Suppressor macrophage (primary cell): ENCODE data around the gene NIPBL.
"Not testable (repeated sequence)": the region's sequence is repeated elsewhere in the genome, so short reads cannot be mapped to it uniquely, and the experiment has no call there.

Experiments used
- DNase-seq, 4 experiments: peaks; one replicate each; pipeline ENCODE4 v3.0.0-alpha.2; 2020 to 2022

The NIPBL gene

DNA sequence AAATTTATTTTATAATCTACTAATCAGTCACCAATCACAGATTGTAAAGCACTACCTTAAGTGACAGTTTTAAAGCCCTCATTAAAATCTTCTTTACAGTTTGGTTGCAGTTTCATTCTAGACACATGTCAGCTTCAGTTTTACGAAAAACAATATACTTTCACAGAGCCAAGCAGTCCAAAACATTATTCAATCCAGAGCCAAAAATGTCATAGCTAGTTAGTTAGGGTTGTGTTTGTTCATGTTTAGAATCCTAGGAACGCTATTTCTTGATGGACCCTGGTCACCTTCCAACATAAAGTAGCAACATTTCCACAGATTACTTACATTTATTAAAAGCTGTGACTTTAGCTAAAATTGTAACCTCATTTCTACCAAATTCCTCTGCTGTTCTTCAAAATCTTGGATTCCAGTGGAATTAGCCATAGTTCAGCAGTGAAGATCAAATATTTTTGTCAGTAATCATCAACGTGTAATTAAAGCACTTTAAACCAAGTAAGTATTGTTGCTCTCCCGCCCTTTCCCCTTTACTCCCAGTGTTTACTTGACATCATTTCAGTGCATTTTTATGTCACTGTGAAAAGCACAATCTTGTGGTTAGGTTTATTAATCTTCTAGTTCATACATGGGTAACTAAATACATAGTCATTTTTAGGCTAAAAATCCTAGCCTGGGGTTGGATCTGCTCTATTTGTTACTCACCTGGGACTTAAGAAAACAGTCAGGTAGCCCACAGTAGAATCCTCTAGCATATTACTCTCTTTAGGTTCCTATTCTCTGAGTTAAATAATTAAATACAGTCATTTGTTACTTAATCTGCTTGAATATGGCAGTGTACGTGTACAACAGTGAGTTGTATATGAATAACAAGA is 74.3 kb downstream of the NIPBL start:
- no peak for DNase-seq

DNA sequence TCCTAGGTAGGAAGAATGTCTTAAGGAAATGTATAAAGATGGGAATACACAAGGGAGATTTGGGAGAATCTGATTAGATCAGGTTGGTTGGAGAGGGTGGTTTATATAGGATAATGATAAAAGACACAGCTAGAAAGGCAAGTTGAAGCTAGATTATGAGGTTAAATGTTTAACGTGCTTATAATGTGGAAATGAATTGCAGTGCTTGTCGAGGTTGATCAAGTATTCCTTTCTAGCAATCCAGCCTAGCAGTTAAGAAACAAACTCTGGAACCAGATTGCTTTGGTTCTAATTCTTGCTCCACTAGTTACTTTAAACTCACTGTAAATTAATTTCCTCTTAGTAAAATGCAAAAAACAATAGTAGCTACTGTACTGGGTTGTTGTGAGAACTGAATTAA is 76.5 kb downstream of the NIPBL start:
- no peak for DNase-seq

DNA sequence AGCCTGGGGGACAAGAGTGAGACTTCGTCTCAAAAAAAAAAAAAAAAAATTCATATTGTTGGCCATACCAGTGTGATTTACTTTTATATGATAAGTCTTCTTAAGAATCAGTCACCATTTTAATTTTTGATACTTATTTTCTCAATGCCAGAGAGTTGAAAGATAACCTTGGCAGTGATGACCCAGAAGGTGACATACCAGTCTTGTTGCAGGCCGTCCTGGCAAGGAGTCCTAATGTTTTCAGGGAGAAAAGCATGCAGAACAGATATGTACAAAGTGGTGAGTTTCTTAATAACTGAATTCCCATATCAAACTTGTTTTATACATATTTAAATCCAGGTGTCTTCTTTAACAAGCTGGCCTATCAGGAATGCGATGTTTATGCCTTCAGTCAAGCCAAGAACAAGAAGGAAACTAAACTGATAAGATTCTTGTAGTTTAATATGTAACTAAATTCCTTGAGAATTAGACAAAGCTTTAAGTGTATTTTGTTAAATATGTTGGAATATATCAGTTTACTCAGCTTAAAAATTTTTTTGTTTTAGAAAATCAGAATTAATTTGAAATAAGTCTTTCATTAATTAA is 81.5 kb downstream of the NIPBL start:
- no peak for DNase-seq

DNA sequence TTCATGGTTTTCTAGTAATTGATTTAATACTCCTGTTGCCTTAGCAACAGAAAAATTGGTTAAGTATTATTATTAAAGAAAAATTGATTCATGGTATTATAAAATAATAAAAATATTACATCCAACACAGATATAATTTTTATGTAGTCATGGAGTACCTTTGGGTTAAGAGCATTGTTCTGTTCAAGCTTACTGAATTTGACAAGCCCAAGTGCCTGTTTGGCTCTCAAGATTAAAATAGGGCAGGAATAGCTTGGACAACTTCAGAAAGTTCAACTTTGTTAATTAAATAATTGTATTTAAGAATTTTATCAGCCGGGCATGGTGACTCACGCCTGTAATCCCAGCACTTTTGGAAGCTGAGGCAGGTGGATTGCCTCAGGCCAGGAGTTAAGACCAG is 82.0 kb downstream of the NIPBL start:
- no peak for DNase-seq

DNA sequence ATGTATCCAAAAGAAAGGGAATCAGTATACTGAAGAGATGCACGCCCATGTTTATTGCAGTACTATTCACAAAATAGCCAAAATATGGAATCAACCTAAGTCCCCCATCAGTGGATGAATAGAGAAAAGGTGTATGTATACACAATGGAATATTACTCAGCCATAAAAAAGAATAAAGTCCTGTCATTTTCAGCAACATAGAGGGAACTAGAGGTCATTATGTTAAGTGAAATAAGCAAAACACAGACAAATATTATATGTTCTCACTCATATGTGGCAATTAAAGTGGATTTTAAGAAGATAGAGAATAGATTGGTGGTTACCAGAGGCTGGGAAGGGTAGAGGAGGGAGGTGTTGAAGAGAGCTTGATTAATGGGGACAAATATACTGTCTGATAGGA is 88.6 kb downstream of the NIPBL start:
- no peak for DNase-seq

DNA sequence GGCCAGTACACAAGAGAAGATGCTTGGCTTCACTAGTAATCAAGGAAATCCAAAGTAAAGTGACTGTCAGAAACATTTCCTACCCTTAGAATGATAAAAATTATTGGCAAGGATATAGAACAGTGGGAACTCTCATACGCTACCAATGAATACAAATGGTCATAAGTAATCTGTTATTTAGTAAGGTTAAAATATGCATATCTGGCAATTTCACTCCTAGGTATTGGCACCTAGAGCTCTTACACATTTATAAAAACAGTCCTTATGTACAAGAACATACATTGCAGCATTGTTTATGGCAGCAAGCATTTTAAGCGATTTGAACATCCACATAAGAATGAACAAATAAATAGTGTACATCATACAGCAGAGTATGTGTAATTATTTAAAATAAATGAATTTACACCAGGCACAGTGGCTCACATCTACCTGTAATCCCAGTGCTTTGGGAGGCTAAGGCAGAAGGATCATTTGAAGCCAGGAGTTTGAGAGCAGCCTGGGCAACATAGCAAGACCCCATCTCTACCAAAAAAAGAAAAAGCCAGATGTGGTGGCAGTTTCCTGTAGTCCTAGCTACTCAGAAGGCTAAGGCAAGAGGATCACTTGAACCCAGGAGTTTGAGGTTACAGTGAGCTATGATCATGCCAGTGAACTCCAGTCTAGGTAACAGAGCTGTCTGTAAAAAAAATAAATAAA is 93.3 kb downstream of the NIPBL start:
- DNase-seq = no peak

DNA sequence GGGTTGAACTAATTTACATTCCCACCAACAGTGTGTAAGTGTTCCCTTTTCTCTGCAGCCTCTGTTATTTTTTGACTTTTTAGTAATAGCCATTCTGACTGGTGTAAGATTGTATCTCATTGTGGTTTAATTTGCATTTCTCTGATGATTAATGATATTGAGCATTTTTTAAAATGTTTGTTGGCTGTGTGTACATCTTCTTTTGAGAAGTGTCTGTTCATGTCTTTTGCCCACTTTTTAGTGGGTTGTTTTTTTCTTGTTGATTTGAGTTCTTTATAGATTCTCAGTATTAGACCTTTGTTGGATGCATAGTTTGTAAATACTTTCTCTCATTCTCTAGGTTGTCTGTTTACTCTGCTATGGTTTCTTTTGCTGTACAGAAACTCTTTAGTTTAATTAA is 101.6 kb downstream of the NIPBL start:
- no peak for DNase-seq

DNA sequence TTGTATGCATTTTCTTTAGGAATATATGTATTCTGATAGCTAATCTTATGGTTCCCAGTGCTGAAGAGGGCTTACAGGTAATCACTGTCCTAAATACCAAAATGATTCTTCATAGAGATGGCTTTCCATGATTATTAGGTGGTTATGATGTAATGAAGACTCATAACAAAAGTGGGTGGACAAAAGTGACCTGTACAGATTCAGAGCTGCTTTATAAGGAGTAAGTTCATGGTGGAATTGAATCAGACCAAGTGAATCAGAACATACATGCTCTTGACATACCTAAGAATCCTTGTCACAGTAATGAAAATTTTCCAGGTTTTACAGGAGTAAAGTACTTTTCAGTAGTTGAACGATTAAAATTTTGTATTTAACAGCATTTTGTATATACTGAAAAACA is 105.6 kb downstream of the NIPBL start:
- DNase-seq = no peak

DNA sequence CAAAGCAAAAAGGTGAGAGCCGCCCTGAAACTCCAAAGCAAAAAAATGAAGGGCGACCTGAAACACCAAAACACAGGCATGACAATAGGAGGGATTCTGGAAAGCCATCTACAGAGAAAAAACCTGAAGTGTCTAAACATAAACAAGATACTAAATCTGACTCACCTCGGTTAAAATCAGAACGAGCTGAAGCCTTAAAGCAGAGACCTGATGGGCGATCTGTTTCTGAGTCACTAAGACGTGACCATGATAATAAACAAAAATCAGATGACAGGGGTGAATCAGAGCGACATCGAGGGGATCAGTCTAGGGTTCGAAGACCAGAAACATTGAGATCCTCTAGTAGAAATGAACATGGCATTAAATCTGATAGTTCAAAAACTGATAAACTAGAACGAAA is 108.8 kb downstream of the NIPBL start:
- no peak for DNase-seq

DNA sequence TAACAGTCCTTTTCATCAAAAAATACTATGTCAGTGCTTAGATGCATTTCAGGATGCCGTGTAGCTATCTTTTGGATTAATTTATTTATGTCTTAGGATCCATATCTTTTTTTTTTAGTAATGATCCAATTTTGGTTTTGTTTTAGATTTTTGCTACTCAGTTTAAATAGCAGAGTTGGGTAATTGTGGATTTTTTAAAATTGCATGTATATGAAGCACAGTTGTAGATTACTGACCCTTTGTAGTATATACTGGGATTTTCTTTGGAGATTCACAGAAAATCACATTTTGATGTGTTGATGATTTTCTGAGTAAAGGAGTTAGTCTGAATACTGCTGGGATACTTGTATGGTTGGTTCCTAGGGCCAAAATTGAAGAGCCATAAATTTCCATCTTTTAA is 111.8 kb downstream of the NIPBL start:
- DNase-seq = no peak

DNA sequence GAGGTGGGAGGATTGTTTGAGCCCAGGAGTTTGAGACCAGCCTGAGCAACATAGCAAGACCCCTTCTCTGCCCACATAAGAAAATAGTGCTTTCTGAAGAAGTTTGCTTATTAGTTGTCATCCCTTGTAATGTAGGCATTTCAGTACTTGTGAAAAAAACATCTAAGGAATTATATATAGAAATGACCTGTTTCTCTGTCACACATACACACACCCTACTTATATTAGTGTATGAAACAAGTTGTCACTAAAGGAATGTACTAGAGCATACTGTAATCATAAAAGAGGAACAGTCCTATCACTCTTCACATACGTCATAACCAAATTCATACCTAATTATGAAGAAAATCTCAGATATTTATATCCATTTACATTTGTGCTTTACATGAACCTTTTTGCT is 122.0 kb downstream of the NIPBL start:
- no peak for DNase-seq

DNA sequence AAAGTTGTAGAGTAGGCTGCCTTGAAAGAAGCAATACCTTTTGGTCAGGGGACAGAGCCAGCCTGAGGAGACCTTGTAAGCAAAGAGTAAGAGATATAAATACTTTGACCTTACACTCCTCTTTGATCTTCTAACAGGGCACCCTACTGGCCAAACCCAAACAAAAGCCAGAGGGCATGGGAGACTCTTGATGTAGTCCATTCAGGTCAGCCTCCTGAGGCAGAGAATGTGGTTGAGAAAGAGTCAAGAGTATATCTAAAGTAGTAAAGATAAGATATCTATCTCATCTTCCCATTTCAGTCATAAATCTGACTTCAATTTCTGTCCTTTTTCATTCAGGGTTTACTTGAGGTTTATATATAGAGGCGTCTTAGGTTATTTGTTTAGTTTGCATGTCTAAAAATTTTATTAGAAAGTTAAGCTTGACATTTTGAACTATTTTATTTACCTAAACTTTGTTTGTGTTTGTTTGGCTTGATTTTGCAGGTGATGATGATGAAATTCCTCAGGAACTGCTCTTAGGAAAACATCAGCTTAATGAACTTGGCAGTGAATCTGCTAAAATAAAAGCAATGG is 125.7 kb downstream of the NIPBL start:
- no peak for DNase-seq

DNA sequence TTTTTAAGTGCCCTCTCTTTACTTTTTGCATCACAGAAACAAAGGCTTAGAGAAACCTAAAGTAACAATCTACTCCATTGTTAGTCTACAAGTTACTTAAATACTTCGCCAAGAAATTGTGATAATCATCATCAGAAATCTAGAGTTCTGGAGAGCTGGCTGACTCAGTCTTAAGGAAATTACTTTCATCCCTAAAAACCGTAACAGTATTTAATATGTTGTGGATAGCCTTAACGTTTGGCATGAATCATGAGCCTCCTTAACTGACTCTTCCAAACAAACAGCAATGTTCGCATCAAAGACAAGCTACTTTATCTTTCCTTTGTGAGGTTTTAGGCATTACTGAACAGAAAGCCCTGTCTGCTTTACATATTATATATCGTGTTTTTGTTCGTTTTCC is 128.7 kb downstream of the NIPBL start:
- DNase-seq = no peak

DNA sequence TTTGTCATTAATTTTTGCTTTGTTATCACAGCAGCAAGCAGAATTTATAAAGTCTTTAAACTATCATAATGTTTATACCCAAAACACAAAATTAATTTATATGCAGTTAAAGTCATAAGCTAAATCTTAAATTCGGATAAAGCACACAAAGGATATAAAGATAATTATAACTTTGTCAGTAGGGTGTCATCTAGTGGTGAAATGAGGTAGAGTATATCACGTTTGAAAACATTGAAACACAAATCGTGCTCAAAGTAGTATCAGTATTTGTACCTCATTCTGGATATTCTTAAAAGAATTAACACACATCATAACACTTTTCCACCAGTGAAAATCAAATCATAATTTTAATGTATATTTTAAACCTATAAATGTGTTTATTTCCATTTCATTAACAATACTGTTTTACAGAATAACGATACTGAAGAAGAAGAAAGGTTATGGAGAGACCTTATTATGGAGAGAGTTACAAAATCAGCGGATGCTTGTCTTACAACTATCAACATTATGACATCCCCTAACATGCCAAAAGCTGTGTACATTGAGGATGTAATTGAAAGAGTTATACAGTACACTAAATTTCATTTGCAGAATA is 129.5 kb downstream of the NIPBL start:
- DNase-seq = peak in 2 of 4 experiments; percentile 36 to 55

DNA sequence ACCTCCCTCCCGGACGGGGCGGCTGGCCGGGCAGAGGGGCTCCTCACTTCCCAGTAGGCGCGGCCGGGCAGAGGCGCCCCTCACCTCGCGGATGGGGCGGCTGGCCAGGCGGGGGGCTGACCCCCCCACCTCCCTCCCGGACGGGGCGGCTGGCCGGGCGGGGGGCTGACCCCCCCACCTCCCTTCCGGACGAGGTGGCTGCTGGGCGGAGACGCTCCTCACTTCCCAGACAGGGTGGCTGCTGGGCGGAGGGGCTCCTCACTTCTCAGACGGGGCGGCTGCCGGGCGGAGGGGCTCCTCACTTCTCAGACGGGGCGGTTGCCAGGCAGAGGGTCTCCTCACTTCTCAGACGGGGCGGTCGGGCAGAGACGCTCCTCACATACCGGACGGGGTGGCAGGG is 136.6 kb downstream of the NIPBL start:
- DNase-seq = not testable (repeated sequence)

DNA sequence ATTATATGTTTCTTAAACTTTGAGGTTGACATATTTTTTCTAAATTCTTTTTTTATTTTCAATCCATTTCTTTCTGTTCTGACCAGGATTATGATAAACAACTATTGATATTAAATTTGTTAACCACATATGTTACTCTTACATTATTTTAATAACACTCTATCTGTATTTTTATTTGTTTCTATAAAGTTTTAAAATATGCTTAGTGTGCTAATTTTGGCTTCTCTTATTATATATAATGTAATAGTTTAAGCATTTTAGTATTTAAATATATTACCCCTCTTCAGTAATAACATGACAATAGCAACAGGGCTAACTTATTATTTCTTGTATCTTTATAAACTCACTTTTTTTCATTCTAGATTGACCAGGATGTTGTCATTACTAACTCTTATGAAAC is 137.8 kb downstream of the NIPBL start:
- DNase-seq = no peak

DNA sequence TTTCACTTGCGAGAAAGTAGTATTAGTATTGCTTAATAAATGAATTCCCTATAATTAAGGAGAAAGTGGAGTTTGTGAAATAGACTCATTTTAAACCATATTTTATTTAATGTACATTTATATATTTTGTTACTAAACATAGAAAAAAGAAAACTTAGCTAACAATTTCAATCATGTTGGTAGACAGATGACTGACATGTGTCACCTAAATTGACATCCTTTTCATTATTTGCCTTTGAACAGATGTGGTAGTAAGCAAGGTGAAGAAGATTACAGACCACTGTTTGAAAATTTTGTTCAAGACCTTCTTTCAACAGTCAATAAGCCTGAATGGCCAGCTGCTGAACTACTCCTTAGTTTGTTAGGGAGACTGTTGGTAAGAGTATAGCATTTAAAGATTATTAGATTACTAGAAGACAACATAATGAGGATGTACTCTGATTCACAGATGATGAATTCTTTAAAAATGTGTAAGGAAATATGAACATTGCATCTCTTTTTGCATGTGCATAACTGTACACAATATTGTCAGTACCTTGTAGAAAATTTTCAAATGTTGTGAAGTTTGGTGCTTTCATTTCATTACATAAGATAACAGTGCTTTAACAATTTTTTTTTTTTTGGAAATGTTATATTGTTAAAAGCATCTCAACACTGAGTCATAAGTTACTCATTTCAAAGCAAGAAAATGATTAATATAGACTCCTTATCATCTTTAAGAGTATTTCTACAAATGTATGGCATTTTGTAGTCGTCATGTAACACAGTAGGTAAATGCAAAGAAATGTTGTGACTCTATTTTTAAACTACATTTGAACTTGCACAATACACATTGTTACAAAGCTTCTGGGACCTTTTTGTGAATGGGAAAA is 139.5 kb downstream of the NIPBL start:
- no peak for DNase-seq

DNA sequence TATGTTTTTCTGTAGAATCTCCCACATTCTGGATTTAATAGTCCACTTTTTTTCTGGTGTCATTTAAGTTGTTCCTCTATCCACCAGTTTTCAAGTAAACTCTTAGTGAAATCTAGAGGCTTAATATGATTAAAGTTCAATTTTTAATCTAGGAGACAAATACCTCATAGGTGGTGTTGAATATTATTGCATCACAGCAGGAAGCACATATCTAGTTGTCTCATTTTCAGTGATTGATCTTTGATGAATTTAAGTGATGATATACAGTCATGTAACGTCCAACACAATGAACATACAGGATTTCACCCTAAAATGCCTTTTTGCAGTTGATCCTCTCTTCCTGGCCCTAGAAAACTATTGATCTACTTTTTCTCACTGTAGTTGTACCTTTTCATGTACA is 152.3 kb downstream of the NIPBL start:
- DNase-seq = no peak

DNA sequence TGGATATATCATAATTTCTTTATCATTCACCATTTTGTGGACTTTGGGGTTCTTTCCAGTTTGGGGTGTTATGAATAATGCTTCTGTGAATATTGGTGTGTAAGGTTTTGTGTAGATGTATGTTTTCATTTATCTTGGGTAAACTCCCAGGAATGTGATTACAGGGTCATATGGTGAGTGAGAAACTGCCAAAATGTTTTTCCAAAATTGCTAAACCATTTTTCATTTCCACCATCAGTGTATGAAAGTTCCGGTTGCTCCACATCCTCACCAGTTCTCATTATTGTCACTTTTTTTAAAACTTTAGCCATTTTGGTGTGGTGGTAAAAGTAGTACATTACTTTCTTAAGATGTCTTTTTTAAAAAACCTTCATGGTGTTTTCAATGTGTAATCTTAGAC is 152.9 kb downstream of the NIPBL start:
- DNase-seq = no peak

DNA sequence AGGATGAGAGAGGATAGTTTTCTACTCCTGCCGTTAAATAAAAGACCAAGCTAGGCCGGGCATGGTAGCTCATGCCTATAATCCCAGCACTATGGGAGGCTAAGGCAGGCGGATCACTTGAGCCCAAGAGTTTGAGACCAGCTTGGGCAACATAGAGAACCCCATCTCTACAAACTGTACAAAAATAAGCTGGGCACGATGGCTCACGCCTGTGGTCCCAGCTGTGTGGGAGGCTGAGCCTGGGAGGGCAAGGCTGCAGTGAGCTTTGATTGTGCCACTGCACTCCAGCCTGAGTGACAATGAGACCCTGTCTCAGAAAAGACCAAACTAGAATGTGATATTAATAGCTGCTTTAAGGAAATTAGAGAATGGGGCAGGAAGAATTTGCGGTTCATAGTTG is 158.4 kb downstream of the NIPBL start:
- no peak for DNase-seq

DNA sequence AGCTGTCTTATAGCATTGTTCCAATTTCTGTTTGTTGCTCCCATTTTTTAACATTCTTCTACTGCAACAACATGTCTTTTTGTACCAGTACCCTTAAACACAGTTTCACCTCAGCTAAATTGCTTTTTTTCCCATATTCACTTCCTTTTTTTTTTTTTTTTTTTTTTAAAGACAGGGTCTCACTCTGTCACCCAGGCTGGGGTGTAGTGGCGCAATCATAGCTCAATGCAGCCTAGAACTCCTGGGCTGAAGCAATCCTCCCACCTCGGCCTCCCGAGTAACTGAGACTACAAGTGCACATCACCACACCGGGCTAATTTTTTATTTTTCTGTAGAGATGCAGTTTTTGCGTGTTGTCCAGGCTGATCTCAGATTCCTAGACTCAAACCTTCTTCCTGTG is 161.3 kb downstream of the NIPBL start:
- peak in 3 of 4 experiments; percentile 26 to 39 (median 27) for DNase-seq

DNA sequence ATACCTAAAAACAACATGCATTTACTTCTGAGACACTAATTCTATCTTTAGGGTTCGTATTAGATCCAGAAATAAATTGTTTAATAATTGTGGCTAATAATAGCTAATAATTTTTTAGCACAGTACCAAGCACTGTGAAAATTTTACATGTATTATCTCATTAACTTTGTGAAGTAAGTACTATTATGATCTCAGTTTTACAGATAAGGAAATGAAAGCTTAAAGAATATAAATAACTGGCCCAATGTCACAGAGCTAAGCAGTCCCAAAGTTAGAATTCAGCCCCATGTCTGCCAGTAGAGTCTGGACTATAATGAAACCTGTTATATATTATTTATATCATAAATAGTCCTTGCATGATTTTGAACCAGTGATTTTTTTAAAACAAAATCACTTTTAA is 163.3 kb downstream of the NIPBL start:
- no peak for DNase-seq
